UCSD-AML1 (cell line): Measurements from ENCODE around the gene SIM2.

ENCODE experiments used
- DNase-seq: peaks from one replicate; lab custom pipeline; 2025; ENCODE audit not compliant: unreplicated experiment; lab: John Stamatoyannopoulos, UW

Gene SIM2

GRCh38 chr21:36684957-36685714, 13.8 kb upstream of the SIM2 start:
- no peak for DNase-seq

DNA sequence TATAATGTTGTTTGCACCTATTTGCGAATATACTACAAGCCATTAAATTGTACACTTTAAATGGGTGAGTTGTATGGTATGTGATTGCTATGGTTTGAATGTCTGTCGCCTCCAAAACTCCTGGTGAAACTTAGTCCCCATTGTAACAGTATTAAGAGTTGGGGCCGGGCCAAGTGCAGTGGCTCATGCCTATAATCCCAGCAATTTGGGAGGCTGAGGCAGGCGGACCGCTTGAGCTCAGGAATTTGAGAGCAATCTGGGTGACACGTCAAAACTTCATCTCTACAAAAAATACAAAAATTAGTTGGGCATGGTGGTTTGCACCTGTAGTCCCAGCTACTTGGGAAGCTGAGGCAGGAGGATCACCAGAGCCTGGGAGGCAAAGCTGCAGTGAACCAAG, 12.0 kb upstream of the SIM2 start:
- DNase-seq: no peak

DNA sequence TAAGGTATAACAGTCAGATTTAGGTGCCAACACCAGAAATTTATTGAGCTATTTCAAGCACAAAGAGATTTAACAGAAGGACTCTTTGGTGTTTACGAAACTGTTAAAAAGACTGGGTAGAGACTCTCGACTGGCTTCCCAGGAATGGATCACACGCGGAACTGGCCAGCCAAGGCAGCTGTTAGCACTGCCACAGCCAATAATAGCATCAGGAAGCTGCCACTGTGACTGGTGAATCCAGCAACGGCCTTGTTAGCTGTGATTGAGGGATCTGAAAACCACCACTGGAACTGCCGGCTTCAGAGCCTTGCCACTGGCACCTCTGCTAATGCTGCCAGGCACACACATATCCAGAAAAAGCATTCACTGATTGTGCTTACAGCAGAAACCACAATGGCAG, 10.6 kb upstream of the SIM2 start:
- DNase-seq: no peak

DNA sequence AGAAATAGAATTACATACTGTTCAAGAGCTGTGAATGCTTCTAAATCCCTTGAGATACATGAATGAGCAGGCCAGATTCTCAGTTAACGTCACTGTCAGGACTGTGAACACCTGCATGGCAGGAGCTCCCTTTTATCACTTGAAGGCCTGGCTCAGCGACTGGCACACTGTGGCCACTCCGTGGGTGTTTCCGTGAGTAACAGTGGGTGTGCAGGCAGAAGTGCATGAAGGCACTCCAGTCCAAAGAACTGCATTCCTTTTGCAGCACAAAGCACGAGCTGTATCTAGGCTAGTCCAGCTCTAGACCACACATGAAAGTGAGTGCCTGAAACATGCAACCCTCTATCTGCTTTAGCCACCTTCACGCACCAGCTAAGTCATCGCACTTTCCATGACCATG, 9.6 kb upstream of the SIM2 start:
- no peak for DNase-seq

DNA sequence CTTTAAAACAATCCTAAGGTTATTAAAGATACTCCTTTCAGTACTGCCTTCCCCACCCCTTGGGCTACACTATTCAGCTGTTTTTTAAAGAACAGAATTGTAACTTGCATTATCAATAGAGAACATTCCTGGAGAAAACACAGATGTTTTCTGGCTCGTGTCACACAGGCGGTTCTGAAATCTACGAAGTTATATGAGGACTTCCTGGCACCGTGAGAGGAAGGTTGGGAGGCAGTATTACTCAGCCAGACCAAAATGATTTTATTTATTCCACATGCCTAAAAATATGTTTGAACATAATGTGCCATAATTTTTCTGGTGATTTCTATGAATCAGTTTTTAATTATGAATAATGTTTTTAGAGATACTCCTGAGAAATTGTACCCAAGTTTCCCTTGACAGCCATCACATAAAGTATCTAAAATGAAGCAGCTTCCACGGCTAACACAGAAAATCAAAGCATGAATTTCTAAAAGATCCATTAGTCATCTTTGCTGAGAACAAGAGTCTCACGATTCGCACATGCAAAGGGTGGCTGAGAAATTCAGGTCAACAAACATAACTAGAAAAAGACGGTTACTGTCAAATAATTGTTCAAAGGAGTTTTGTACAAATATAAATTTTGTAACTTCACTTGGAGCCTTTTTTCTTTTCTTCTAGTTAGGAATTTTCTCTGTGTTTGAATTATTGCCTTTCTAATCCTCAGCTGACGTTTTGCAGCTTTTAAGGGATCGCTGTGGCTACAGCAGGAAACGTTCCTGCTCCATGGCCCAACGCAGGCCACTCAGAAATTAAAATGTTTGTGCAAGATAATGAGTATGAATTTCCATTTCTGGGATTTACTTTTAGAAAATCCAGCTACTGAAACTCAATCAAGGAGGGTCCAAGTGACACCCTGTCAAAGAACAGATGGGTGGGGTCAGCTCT, 8.0 kb upstream of the SIM2 start:
- DNase-seq: no peak

- DNase-seq: no peak
Measured at GRCh38 chr21:36691555-36692041, 7.3 kb upstream of the SIM2 start.

GRCh38 chr21:36692114-36692834, 6.6 kb upstream of the SIM2 start:
- no peak for DNase-seq

- DNase-seq: no peak
Measured at GRCh38 chr21:36692835-36693488, 6.0 kb upstream of the SIM2 start.

GRCh38 chr21:36693489-36694030, 5.4 kb upstream of the SIM2 start:
- no peak for DNase-seq

- no peak for DNase-seq
Measured at GRCh38 chr21:36694031-36694515, 4.8 kb upstream of the SIM2 start.

- no peak for DNase-seq
Measured at GRCh38 chr21:36694593-36695282, 4.2 kb upstream of the SIM2 start.

GRCh38 chr21:36695283-36695634, 3.7 kb upstream of the SIM2 start:
- DNase-seq: no peak

- no peak for DNase-seq
Measured at GRCh38 chr21:36695671-36696389, 3.1 kb upstream of the SIM2 start.

- DNase-seq: no peak
Measured at GRCh38 chr21:36696390-36697059, 2.4 kb upstream of the SIM2 start.

- DNase-seq: no peak
Measured at GRCh38 chr21:36697060-36697850, 1.7 kb upstream of the SIM2 start.

- DNase-seq: no peak
Measured at GRCh38 chr21:36697851-36698384, 997 bp upstream of the SIM2 start.

- DNase-seq: no peak
Measured at GRCh38 chr21:36698385-36698980, 432 bp upstream of the SIM2 start.
